Erythroblast (primary cell): ENCODE results near the gene PMM1.

Source experiments
- GATA1 ChIP-seq: IDR thresholded peaks from 2 replicates; pipeline ENCODE4 v1.6.1; 2011; ENCODE audit warnings: low read depth, mild to moderate bottlenecking, control low read depth, low read length, moderate library complexity
- POLR2A ChIP-seq: IDR thresholded peaks from 2 replicates; pipeline ENCODE4 v1.6.1; 2011; ENCODE audit warnings: mild to moderate bottlenecking, low read length

- no peak for TF ChIP-seq POLR2A
- no peak for TF ChIP-seq GATA1
These were observed 23.8 kb upstream of the PMM1 start for GRCh38 chr22:41613456-41613855.
